ENCODE results near the gene GALNT6.

GRCh38 chr12:51362307-51362706 is 28.9 kb downstream of the GALNT6 start:
- TF ChIP-seq CTCF (IDR thresholded peaks at IDR 0.05 in 8 of 11, conservative IDR thresholded peaks at IDR 0.05 in 3 of 11): no peak
- no peak for TF ChIP-seq POLR2AphosphoS5 (IDR thresholded peaks at IDR 0.05)
- no peak for TF ChIP-seq POLR2A (IDR thresholded peaks at IDR 0.05)
